Left hindlimb (tissue), 1 donor: ENCODE measurements around the gene TOB1.

Experiments
- DNase-seq: peaks from one replicate; pipeline ENCODE4 v3.0.0-alpha.2; 2018

TOB1 gene

GRCh38 chr17:50844117-50844700 is 21.9 kb downstream of the TOB1 start:
- DNase-seq = no peak

GRCh38 chr17:50843150-50843905 is 22.8 kb downstream of the TOB1 start:
- no peak for DNase-seq

GRCh38 chr17:50842506-50843149 is 23.5 kb downstream of the TOB1 start:
- no peak for DNase-seq

- peak; percentile 82 for DNase-seq
Measured at GRCh38 chr17:50841949-50842354, 24.2 kb downstream of the TOB1 start.

GRCh38 chr17:50841277-50841948 is 24.7 kb downstream of the TOB1 start:
- no peak for DNase-seq

GRCh38 chr17:50840311-50840851 is 25.8 kb downstream of the TOB1 start:
- DNase-seq = no peak

GRCh38 chr17:50839591-50840310 is 26.4 kb downstream of the TOB1 start:
- DNase-seq = no peak

- no peak for DNase-seq
Measured at GRCh38 chr17:50837980-50838954, 27.9 kb downstream of the TOB1 start.

GRCh38 chr17:50837286-50837979 is 28.7 kb downstream of the TOB1 start:
- no peak for DNase-seq

- no peak for DNase-seq
Measured at GRCh38 chr17:50836826-50837225, 29.3 kb downstream of the TOB1 start.

- DNase-seq = no peak
Measured at GRCh38 chr17:50835301-50836234, 30.6 kb downstream of the TOB1 start, which contains the start of gene WFIKKN2. Gene WFIKKN2 (plus strand): TSS chr17:50835586. CDS start chr17:50835938, 352 bp downstream.

- DNase-seq = peak; percentile 68
Measured at GRCh38 chr17:50834429-50835300, 31.5 kb downstream of the TOB1 start.

GRCh38 chr17:50833510-50834428 is 32.4 kb downstream of the TOB1 start:
- no peak for DNase-seq

GRCh38 chr17:50832864-50833381 is 33.2 kb downstream of the TOB1 start:
- DNase-seq = no peak

GRCh38 chr17:50832267-50832863 is 33.8 kb downstream of the TOB1 start:
- no peak for DNase-seq

- DNase-seq = peak; percentile 91
Measured at GRCh38 chr17:50831471-50831928, 34.7 kb downstream of the TOB1 start.
